ENCODE data around the gene PTP4A2. TPM values are rescaled to one million over a fixed set of nuclear protein-coding genes. Genes with fewer than 3 reads are reported as not detected.
A peak's percentile ranks its signal among the peaks of the same experiment; 100 is the strongest.

PTP4A2 gene
- total RNA-seq, 4 donors from 2014 or later, result 160 to 241 (median 173) TPM

DNA sequence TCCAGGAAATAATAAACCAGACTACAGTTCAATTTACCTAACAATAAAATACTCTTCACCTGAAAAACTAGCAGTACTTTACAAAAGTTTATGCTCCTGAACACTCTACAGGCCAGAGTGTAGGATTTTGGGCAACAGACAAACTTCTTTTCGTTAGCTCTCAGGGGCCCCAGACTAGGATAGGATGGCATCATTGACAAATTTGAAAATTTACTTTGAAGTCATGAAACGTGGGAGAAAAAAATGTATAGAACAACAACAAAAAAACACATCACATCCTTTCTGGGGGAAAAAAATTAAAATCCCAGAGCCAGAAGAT lies 1.2 kb downstream of the PTP4A2 start:
- H3K36me3 ChIP-seq, result no peaks in the 10 kb centered on the region
- no peak for TF ChIP-seq EP300 (IDR thresholded peaks at IDR 0.05)
- no peak for TF ChIP-seq POLR2A (IDR thresholded peaks at IDR 0.05; ENCODE audit: low read depth)
- no peak for TF ChIP-seq POLR2AphosphoS5 (IDR thresholded peaks at IDR 0.05)
- no peak for TF ChIP-seq CTCF (IDR thresholded peaks at IDR 0.05)
- intact Hi-C loops (cut with DNase I), result loop anchor here (10.0 kb wide), 1 partner anchor 78 kb away; the partner anchor contains the start of gene KHDRBS1
- H3K27me3 ChIP-seq, result no peaks in the 10 kb centered on the region
- H3K27ac ChIP-seq (replicated peaks in 1 of 4), result peak overlapping the region; percentile 94 to 97 (median 96)
- H3K4me1 ChIP-seq, result peaks cover 60 to 75% (median 66%) of the 10 kb centered on the region in 4 donors
- WGBS, result 0% methylated on average over 2 of the region's 2 CpGs
- peak overlapping the region; percentile 80 to 88 (median 84) for H3K4me3 ChIP-seq
- no peaks in the 10 kb centered on the region for H3K9me3 ChIP-seq
- no peak for DNase-seq (ENCODE audit: extremely low spot score)

DNA sequence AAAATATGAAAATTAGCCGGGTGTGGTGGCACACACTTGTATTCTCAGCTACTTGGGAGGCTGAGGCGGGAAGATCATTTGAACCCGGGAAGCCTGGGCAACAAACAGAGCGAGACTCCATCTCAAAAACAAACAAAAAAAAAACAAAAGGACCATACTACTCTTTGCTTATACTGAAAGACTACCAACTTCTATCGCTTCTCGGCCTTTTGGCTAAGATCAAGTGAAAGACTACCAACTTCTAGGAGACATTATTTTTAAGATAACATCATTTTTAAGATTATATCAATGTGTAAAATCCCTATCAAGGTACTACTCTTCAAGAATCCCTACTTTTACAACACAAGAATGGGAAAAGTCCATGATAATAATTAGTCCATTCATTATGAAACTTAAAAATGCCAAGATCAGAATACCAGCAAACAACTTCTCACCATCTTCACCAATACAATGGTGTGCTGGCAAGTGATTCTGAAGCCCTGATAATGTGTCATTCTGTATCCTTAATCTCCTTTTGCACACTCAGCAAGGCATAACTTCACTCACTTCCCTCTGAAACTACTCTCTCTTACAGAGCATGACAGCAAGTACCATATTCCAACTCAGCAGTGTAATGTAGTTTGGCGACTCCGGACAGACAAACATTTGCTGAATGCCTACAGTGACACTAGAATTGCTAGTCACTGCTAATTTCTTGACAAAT lies 1.7 kb downstream of the PTP4A2 start:
- no peaks in the 10 kb centered on the region for H3K9me3 ChIP-seq
- H3K4me1 ChIP-seq, result peaks cover 65 to 77% (median 71%) of the 10 kb centered on the region in 4 donors
- TF ChIP-seq EP300 (IDR thresholded peaks at IDR 0.05), result no peak
- no peak for TF ChIP-seq POLR2A (IDR thresholded peaks at IDR 0.05; ENCODE audit: low read depth)
- peak in 1 of 2 donors; percentile 4 for TF ChIP-seq POLR2AphosphoS5 (IDR thresholded peaks at IDR 0.05)
- no peak for TF ChIP-seq CTCF (IDR thresholded peaks at IDR 0.05)
- WGBS, result 70% methylated on average over 8 of the region's 8 CpGs
- H3K27me3 ChIP-seq, result no peaks in the 10 kb centered on the region
- peak overlapping the region; percentile 80 to 88 (median 84) for H3K4me3 ChIP-seq
- H3K36me3 ChIP-seq, result no peaks in the 10 kb centered on the region
- intact Hi-C loops (cut with DNase I), result loop anchor here (10.0 kb wide), 1 partner anchor 78 kb away; the partner anchor contains the start of gene KHDRBS1
- peak overlapping the region; percentile 94 to 97 (median 96) for H3K27ac ChIP-seq (replicated peaks in 1 of 4)
- DNase-seq (ENCODE audit: extremely low spot score), result no peak

DNA sequence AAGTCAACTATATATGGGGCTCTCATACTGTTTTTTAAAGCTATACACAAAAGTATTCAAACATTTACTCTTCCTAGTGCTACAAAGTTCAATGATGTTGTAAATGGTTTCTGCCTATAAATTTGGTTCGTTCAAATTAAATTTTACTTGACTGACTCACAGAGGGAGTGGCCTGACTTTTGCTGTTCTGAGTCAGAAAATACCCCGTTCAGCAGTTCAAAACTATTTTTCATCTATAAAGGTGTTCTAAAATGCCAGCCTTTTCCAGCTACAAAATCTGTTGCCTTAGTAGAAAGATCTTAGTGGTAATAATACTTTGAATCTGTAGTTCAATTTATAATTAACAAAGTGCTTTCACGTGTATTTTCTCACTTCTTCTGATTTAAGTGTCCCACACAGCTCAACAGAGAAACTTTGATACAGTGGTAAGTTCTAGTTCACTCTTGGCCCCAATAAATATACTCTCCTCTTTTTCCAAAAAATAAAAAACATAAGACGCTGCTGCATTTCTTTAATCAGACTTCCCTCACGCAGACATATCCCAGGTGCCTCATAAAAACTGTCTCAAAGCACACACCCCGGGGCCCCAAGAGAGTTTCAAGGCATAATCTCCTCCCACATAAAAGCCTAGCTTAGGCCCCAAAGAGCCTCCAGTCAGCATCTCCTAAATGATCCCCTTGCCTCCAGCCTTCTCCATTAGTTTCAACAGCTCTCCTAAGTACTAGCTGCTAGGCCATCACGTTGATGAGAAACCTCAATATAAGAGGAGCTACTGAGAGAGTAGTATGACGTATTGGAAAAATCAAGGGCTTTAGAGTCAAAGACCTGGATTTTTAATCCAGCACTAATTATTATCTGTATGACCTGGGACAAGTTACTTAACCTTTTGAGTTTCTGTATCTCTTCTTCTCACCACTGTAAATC lies 3.2 kb downstream of the PTP4A2 start:
- 18% methylated on average over 8 of the region's 8 CpGs for WGBS
- H3K9me3 ChIP-seq, result no peaks in the 10 kb centered on the region
- no peaks in the 10 kb centered on the region for H3K27me3 ChIP-seq
- peak overlapping the region in 3 of 4 donors; percentile 2 to 88 (median 4) for H3K4me3 ChIP-seq
- no peak for DNase-seq (ENCODE audit: extremely low spot score)
- H3K36me3 ChIP-seq, result no peaks in the 10 kb centered on the region
- peak overlapping the region; percentile 63 to 96 (median 78) for H3K27ac ChIP-seq (replicated peaks in 1 of 4)
- intact Hi-C loops (cut with DNase I), result loop anchor here (10.0 kb wide), 1 partner anchor 80 kb away; the partner anchor contains the start of gene KHDRBS1
- peaks cover 79 to 91% (median 85%) of the 10 kb centered on the region in 4 donors for H3K4me1 ChIP-seq
- TF ChIP-seq POLR2AphosphoS5 (IDR thresholded peaks at IDR 0.05), result no peak
- TF ChIP-seq EP300 (IDR thresholded peaks at IDR 0.05), result no peak
- no peak for TF ChIP-seq POLR2A (IDR thresholded peaks at IDR 0.05; ENCODE audit: low read depth)
- TF ChIP-seq CTCF (IDR thresholded peaks at IDR 0.05), result no peak

- TF ChIP-seq POLR2A (IDR thresholded peaks at IDR 0.05; ENCODE audit: low read depth) (no peak), POLR2AphosphoS5 (IDR thresholded peaks at IDR 0.05) (no peak), CTCF (IDR thresholded peaks at IDR 0.05) (no peak), EP300 (IDR thresholded peaks at IDR 0.05) (no peak)
- no peaks in the 10 kb centered on the region for H3K27me3 ChIP-seq
- WGBS, result 54% methylated on average over 6 of the region's 6 CpGs
- H3K27ac ChIP-seq (replicated peaks in 1 of 4), result peak overlapping the region; percentile 0 to 79 (median 35)
- H3K4me1 ChIP-seq, result peaks cover 84 to 91% (median 89%) of the 10 kb centered on the region in 4 donors
- no peak overlapping the region for H3K4me3 ChIP-seq
- no peaks in the 10 kb centered on the region for H3K9me3 ChIP-seq
- no peak for DNase-seq (ENCODE audit: extremely low spot score)
- intact Hi-C loops (cut with DNase I), result loop anchor here (10.0 kb wide), 1 partner anchor 82 kb away; the partner anchor contains the start of gene KHDRBS1
- H3K36me3 ChIP-seq, result no peaks in the 10 kb centered on the region
Observed at GRCh38 chr1:31932491-31933316, 5.5 kb downstream of the PTP4A2 start.
